Neuron (in vitro differentiated cells): ENCODE results near the gene CDC7.
"Not testable (repeated sequence)": the region's sequence is repeated elsewhere in the genome, so short reads cannot be mapped to it uniquely, and the experiment has no call there.

Experiments
- H2AFZ ChIP-seq: one replicate; pipeline ENCODE4 v1.6.1; 2013; ENCODE audit warnings: low read depth, mild to moderate bottlenecking, inconsistent platforms, low read length, moderate library complexity
- H3K27me3 ChIP-seq: one replicate; pipeline ENCODE4 v1.6.1; 2013; ENCODE audit warnings: low read length; ENCODE audit not compliant: insufficient read depth
- H3K36me3 ChIP-seq: one replicate; pipeline ENCODE4 v1.6.1; 2013; ENCODE audit warnings: low read length; ENCODE audit not compliant: insufficient read depth
- H3K4me1 ChIP-seq: one replicate; pipeline ENCODE4 v1.6.1; 2013; ENCODE audit warnings: low read length; ENCODE audit not compliant: insufficient read depth
- H3K4me3 ChIP-seq: 2 replicates; pipeline ENCODE4 v1.5.1; 2013; ENCODE audit warnings: mild to moderate bottlenecking, low read length, moderate library complexity
- H3K9me3 ChIP-seq: one replicate; pipeline ENCODE4 v1.6.1; 2013; ENCODE audit warnings: low read length

Gene CDC7

GRCh38 chr1:91516605-91517004 lies 16.0 kb downstream of the CDC7 start:
- peaks cover 58% of the 10 kb centered on the region for H3K36me3 ChIP-seq
- H2AFZ ChIP-seq, H3K4me1 ChIP-seq, H3K27me3 ChIP-seq, H3K9me3 ChIP-seq, H3K4me3 ChIP-seq: not testable (repeated sequence)

GRCh38 chr1:91519167-91519566 lies 18.5 kb downstream of the CDC7 start:
- not testable (repeated sequence) for H3K27me3 ChIP-seq, H2AFZ ChIP-seq, H3K9me3 ChIP-seq, H3K4me3 ChIP-seq, H3K4me1 ChIP-seq
- peaks cover 44% of the 10 kb centered on the region for H3K36me3 ChIP-seq

GRCh38 chr1:91520942-91521507 lies 20.4 kb downstream of the CDC7 start:
- no peak overlapping the region for H3K4me3 ChIP-seq
- no peaks in the 10 kb centered on the region for H3K9me3 ChIP-seq
- no peaks in the 10 kb centered on the region for H3K27me3 ChIP-seq
- H2AFZ ChIP-seq: no peak overlapping the region
- H3K36me3 ChIP-seq: peaks cover 37% of the 10 kb centered on the region
- H3K4me1 ChIP-seq: no peaks in the 10 kb centered on the region

- no peaks in the 10 kb centered on the region for H3K9me3 ChIP-seq
- no peak overlapping the region for H3K4me3 ChIP-seq
- H3K27me3 ChIP-seq: no peaks in the 10 kb centered on the region
- no peak overlapping the region for H2AFZ ChIP-seq
- no peaks in the 10 kb centered on the region for H3K4me1 ChIP-seq
- H3K36me3 ChIP-seq: peaks cover 21% of the 10 kb centered on the region
Measured at GRCh38 chr1:91523482-91523881, 22.8 kb downstream of the CDC7 start.

GRCh38 chr1:91526496-91526895 lies 25.8 kb downstream of the CDC7 start:
- H3K4me1 ChIP-seq: no peaks in the 10 kb centered on the region
- no peaks in the 10 kb centered on the region for H3K27me3 ChIP-seq

GRCh38 chr1:91527266-91527765 lies 26.7 kb downstream of the CDC7 start:
- no peak overlapping the region for H3K4me3 ChIP-seq
- H3K36me3 ChIP-seq: peaks cover 15% of the 10 kb centered on the region
- no peaks in the 10 kb centered on the region for H3K4me1 ChIP-seq
- H3K9me3 ChIP-seq: no peaks in the 10 kb centered on the region
- no peaks in the 10 kb centered on the region for H3K27me3 ChIP-seq
- H2AFZ ChIP-seq: no peak overlapping the region

More at GRCh38 chr1:91526496-91526895, 25.8 kb downstream of the CDC7 start:
- no peak overlapping the region for H3K4me3 ChIP-seq
- H2AFZ ChIP-seq: no peak overlapping the region
- no peaks in the 10 kb centered on the region for H3K9me3 ChIP-seq
- peaks cover 15% of the 10 kb centered on the region for H3K36me3 ChIP-seq

GRCh38 chr1:91527781-91528180 lies 27.1 kb downstream of the CDC7 start:
- Histone ChIP-seq H3K9me3 (no peaks in the 10 kb centered on the region), H3K36me3 (peaks cover 15% of the 10 kb centered on the region), H2AFZ (no peak overlapping the region), H3K27me3 (no peaks in the 10 kb centered on the region), H3K4me3 (no peak overlapping the region), H3K4me1 (no peaks in the 10 kb centered on the region)

- Histone ChIP-seq H3K27me3 (no peaks in the 10 kb centered on the region), H3K4me3 (no peak overlapping the region), H3K36me3 (peaks cover 4% of the 10 kb centered on the region), H3K9me3 (no peaks in the 10 kb centered on the region), H3K4me1 (no peaks in the 10 kb centered on the region), H2AFZ (no peak overlapping the region)
Measured at GRCh38 chr1:91529856-91530255, 29.2 kb downstream of the CDC7 start.

GRCh38 chr1:91533361-91534024 lies 32.8 kb downstream of the CDC7 start:
- Histone ChIP-seq H3K4me1 (no peaks in the 10 kb centered on the region), H3K27me3 (no peaks in the 10 kb centered on the region), H3K4me3 (no peak overlapping the region), H3K9me3 (no peaks in the 10 kb centered on the region), H3K36me3 (peaks cover 2% of the 10 kb centered on the region), H2AFZ (no peak overlapping the region)

GRCh38 chr1:91535441-91535840 lies 34.8 kb downstream of the CDC7 start:
- no peaks in the 10 kb centered on the region for H3K4me1 ChIP-seq
- H3K36me3 ChIP-seq: no peaks in the 10 kb centered on the region
- H3K4me3 ChIP-seq: no peak overlapping the region
- no peaks in the 10 kb centered on the region for H3K9me3 ChIP-seq
- H2AFZ ChIP-seq: no peak overlapping the region
- H3K27me3 ChIP-seq: no peaks in the 10 kb centered on the region

GRCh38 chr1:91537281-91537986 lies 36.8 kb downstream of the CDC7 start:
- no peaks in the 10 kb centered on the region for H3K36me3 ChIP-seq
- H3K27me3 ChIP-seq: no peaks in the 10 kb centered on the region
- no peak overlapping the region for H2AFZ ChIP-seq
- H3K4me3 ChIP-seq: no peak overlapping the region
- H3K4me1 ChIP-seq: no peaks in the 10 kb centered on the region
- H3K9me3 ChIP-seq: no peaks in the 10 kb centered on the region

GRCh38 chr1:91537987-91538304 lies 37.3 kb downstream of the CDC7 start:
- no peaks in the 10 kb centered on the region for H3K27me3 ChIP-seq
- H3K9me3 ChIP-seq: no peaks in the 10 kb centered on the region
- no peak overlapping the region for H2AFZ ChIP-seq
- no peak overlapping the region for H3K4me3 ChIP-seq
- H3K4me1 ChIP-seq: no peaks in the 10 kb centered on the region
- H3K36me3 ChIP-seq: no peaks in the 10 kb centered on the region

- H3K4me3 ChIP-seq: no peak overlapping the region
- H2AFZ ChIP-seq: no peak overlapping the region
- H3K36me3 ChIP-seq: no peaks in the 10 kb centered on the region
- H3K27me3 ChIP-seq: no peaks in the 10 kb centered on the region
- no peaks in the 10 kb centered on the region for H3K9me3 ChIP-seq
- no peaks in the 10 kb centered on the region for H3K4me1 ChIP-seq
Measured at GRCh38 chr1:91540910-91541309, 40.3 kb downstream of the CDC7 start.
